ENCODE measurements around the gene RET.
A peak's percentile ranks its signal among the peaks of the same experiment; 100 is the strongest.

RET gene

DNA sequence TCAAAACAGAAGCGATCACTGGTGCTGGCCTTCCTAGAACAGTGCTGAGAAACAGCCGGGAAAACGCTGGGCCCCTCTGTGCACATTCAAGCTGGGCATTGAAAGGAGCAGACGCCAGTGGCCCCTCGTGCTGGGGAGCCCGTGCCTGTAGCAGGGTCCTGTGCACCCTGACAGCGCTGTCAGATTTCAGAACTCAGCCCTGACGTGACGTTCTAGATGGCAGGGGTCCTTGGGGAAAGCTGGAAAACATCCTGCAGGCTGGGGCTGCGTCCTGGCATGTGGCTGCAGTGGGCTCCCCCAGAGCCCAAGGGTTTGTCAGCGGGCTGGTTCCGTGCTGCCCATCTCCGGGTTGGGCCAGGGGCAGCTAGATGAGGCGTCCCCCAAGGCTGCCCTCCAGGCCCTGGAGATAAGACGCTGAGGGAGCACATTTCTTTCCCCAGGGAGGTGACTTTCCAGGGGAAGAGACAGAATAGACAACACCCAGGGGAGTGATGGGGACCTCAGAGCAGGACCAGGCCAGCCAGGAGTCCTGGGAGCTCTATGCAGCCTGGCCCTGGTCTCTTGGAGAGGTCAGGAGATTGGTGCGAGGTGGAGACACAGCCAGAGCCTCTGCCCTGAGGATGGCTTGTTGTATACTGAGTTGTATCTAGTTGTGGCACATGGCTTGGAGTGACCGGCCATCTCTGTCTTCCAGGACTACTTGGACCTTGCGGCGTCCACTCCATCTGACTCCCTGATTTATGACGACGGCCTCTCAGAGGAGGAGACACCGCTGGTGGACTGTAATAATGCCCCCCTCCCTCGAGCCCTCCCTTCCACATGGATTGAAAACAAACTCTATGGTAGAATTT lies 49.2 kb downstream of the RET start:
- H3K27ac Mint-ChIP-seq, result no peak overlapping the region
- H3K27me3 Mint-ChIP-seq, result peaks cover 7% of the 10 kb centered on the region
- H3K36me3 Mint-ChIP-seq, result no peaks in the 10 kb centered on the region
- no peaks in the 10 kb centered on the region for H3K9me3 Mint-ChIP-seq
- peak; percentile 14 for DNase-seq
- no peak overlapping the region for H3K4me3 Mint-ChIP-seq
- CTCF ChIA-PET, result no interaction called here
- H3K4me1 Mint-ChIP-seq, result peaks cover 66% of the 10 kb centered on the region

DNA sequence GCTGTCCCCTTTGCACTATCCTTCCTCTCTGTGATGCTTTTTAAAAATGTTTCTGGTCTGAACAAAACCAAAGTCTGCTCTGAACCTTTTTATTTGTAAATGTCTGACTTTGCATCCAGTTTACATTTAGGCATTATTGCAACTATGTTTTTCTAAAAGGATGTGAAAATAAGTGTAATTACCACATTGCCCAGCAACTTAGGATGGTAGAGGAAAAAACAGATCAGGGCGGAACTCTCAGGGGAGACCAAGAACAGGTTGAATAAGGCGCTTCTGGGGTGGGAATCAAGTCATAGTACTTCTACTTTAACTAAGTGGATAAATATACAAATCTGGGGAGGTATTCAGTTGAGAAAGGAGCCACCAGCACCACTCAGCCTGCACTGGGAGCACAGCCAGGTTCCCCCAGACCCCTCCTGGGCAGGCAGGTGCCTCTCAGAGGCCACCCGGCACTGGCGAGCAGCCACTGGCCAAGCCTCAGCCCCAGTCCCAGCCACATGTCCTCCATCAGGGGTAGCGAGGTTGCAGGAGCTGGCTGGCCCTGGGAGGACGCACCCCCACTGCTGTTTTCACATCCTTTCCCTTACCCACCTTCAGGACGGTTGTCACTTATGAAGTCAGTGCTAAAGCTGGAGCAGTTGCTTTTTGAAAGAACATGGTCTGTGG lies 50.0 kb downstream of the RET start:
- DNase-seq, result peak; percentile 15
- CTCF ChIA-PET, result no interaction called here

DNA sequence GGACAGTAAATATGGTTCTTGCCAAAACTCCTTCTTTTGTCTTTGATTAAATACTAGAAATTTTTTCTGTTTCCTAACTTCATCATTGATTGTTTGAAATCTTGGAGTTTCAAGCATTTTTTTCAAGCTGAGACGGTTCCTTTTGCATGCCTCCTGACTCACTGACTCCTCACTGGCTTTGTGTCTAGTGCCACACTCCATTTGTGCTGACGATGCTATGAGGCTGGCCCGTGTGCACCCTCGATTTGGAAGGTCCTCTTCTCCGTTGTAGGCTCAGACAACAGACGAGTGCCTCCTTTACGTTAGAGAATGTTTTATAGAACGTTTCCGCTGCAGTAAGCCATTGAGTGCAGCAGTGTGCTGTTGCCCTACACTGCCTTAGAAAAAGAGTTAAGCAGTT lies 50.6 kb downstream of the RET start:
- H3K4me1 Mint-ChIP-seq, result peaks cover 53% of the 10 kb centered on the region
- no peak overlapping the region for H3K27ac Mint-ChIP-seq
- H3K27me3 Mint-ChIP-seq, result peaks cover 15% of the 10 kb centered on the region
- no peak overlapping the region for H3K4me3 Mint-ChIP-seq
- CTCF ChIA-PET, result no interaction called here
- no peaks in the 10 kb centered on the region for H3K36me3 Mint-ChIP-seq
- no peaks in the 10 kb centered on the region for H3K9me3 Mint-ChIP-seq
- peak; percentile 5 for DNase-seq

More for the DNA sequence above, 50.0 kb downstream of the RET start:
- Mint-ChIP-seq H3K27ac (no peak overlapping the region), H3K4me3 (no peak overlapping the region), H3K36me3 (no peaks in the 10 kb centered on the region), H3K27me3 (peaks cover 9% of the 10 kb centered on the region), H3K4me1 (peaks cover 59% of the 10 kb centered on the region), H3K9me3 (no peaks in the 10 kb centered on the region)

DNA sequence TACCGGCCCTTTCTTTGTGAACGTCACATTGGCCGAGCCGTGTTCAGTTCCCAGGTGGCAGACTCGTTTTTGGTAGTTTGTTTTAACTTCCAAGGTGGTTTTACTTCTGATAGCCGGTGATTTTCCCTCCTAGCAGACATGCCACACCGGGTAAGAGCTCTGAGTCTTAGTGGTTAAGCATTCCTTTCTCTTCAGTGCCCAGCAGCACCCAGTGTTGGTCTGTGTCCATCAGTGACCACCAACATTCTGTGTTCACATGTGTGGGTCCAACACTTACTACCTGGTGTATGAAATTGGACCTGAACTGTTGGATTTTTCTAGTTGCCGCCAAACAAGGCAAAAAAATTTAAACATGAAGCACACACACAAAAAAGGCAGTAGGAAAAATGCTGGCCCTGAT lies 51.5 kb downstream of the RET start:
- DNase-seq, result peak; percentile 8
- H3K36me3 Mint-ChIP-seq, result no peaks in the 10 kb centered on the region

DNA sequence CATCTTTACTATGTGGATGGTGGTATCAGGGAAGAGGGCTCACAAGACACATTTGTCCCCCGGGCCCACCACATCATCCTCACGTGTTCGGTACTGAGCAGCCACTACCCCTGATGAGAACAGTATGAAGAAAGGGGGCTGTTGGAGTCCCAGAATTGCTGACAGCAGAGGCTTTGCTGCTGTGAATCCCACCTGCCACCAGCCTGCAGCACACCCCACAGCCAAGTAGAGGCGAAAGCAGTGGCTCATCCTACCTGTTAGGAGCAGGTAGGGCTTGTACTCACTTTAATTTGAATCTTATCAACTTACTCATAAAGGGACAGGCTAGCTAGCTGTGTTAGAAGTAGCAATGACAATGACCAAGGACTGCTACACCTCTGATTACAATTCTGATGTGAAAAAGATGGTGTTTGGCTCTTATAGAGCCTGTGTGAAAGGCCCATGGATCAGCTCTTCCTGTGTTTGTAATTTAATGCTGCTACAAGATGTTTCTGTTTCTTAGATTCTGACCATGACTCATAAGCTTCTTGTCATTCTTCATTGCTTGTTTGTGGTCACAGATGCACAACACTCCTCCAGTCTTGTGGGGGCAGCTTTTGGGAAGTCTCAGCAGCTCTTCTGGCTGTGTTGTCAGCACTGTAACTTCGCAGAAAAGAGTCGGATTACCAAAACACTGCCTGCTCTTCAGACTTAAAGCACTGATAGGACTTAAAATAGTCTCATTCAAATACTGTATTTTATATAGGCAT lies 52.3 kb downstream of the RET start:
- H3K4me3 Mint-ChIP-seq, result no peak overlapping the region
- no peaks in the 10 kb centered on the region for H3K36me3 Mint-ChIP-seq
- CTCF ChIA-PET, result interaction anchor here (0.5 to 1.6 kb wide), 7 partner anchors 8 to 76 kb away, joined by 3 to 8 read pairs (median 5); partner anchors contain the start of gene CSGALNACT2
- H3K4me1 Mint-ChIP-seq, result peaks cover 53% of the 10 kb centered on the region
- H3K9me3 Mint-ChIP-seq, result no peaks in the 10 kb centered on the region
- H3K27ac Mint-ChIP-seq, result peak overlapping the region; percentile 69
- peak; percentile 52 for DNase-seq
- H3K27me3 Mint-ChIP-seq, result peaks cover 15% of the 10 kb centered on the region

More for the DNA sequence above, 51.5 kb downstream of the RET start:
- CTCF ChIA-PET, result no interaction called here
- no peaks in the 10 kb centered on the region for H3K9me3 Mint-ChIP-seq
- peaks cover 15% of the 10 kb centered on the region for H3K27me3 Mint-ChIP-seq
- H3K27ac Mint-ChIP-seq, result peak overlapping the region; percentile 69
- H3K4me3 Mint-ChIP-seq, result no peak overlapping the region
- H3K4me1 Mint-ChIP-seq, result peaks cover 54% of the 10 kb centered on the region

DNA sequence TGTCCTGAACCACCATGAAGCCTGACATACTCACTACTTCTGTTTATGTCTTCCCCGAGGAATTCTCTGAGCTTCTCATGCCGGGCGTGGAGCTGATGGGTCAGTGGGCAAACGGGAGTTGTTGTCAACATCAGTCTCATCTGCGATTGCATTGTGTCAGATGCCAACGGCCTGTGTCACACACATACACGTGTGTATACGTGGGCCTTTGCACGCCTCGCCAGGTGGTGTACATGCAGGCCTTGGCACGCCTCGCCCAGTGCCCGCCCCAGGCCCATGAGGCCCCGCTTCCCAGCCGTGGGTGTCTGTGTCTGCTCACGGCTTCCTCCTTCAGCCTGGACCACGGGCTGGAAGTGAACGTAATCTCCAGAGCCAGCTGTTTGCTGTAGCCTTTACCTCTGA lies 53.9 kb downstream of the RET start:
- CTCF ChIA-PET, result interaction anchor here (0.9 kb wide), 1 partner anchor 75 kb away, joined by 3 read pairs; no protein-coding TSS in a partner anchor
- Mint-ChIP-seq H3K27me3 (peaks cover 9% of the 10 kb centered on the region), H3K27ac (no peak overlapping the region), H3K4me1 (peaks cover 63% of the 10 kb centered on the region), H3K36me3 (peaks cover 3% of the 10 kb centered on the region), H3K9me3 (no peaks in the 10 kb centered on the region), H3K4me3 (no peak overlapping the region)
- no peak for DNase-seq

DNA sequence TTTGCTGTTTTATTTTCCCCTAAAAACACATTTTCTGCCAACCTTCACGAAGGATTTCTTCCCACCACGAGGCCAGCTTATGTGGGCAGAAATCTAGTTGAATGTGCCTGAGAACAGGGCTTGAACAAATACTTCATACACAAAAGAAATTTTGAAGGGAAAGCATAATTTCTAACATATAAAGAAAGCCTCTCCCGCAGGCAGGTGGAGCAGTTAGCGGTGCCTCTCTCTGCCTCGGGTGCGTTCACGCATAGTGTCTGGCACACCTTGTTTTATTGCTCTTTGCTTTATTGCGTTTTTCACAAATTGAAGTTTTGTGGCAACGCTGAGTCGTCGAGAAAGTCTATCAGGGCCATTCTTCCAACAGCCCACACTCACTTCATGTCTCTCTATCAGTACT lies 54.4 kb downstream of the RET start:
- no peak for DNase-seq
- Mint-ChIP-seq H3K27me3 (peaks cover 9% of the 10 kb centered on the region), H3K9me3 (no peaks in the 10 kb centered on the region), H3K36me3 (peaks cover 8% of the 10 kb centered on the region), H3K27ac (no peak overlapping the region), H3K4me3 (no peak overlapping the region), H3K4me1 (peaks cover 66% of the 10 kb centered on the region)
- CTCF ChIA-PET, result interaction anchor here (1.6 kb wide), 1 partner anchor 10 kb away, joined by 6 read pairs; no protein-coding TSS in a partner anchor

DNA sequence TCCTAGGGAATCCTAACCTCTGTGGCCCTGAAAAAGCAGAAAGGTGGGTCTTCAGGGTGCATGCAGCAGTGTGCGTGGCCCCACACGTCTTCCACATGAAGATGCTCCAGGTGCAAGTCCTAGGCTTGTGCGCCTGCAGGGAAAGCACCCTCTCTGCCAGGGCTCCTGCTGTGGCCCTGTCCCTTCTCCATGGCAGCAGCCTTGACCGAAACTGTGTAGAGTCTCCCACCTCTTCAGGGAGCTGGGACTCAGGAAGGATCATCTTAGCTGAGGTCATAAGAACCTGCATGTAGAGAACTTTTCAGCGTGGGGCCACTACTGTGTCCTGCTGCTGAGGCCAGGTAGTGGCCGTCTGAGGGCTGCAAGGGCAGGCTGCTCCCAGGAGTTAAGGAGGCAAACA lies 55.0 kb downstream of the RET start:
- Mint-ChIP-seq H3K36me3 (peaks cover 12% of the 10 kb centered on the region), H3K9me3 (no peaks in the 10 kb centered on the region), H3K27ac (no peak overlapping the region), H3K27me3 (peaks cover 9% of the 10 kb centered on the region), H3K4me3 (no peak overlapping the region), H3K4me1 (peaks cover 66% of the 10 kb centered on the region)
- CTCF ChIA-PET, result interaction anchor here (1.6 kb wide), 1 partner anchor 11 kb away, joined by 6 read pairs; no protein-coding TSS in a partner anchor
- no peak for DNase-seq

DNA sequence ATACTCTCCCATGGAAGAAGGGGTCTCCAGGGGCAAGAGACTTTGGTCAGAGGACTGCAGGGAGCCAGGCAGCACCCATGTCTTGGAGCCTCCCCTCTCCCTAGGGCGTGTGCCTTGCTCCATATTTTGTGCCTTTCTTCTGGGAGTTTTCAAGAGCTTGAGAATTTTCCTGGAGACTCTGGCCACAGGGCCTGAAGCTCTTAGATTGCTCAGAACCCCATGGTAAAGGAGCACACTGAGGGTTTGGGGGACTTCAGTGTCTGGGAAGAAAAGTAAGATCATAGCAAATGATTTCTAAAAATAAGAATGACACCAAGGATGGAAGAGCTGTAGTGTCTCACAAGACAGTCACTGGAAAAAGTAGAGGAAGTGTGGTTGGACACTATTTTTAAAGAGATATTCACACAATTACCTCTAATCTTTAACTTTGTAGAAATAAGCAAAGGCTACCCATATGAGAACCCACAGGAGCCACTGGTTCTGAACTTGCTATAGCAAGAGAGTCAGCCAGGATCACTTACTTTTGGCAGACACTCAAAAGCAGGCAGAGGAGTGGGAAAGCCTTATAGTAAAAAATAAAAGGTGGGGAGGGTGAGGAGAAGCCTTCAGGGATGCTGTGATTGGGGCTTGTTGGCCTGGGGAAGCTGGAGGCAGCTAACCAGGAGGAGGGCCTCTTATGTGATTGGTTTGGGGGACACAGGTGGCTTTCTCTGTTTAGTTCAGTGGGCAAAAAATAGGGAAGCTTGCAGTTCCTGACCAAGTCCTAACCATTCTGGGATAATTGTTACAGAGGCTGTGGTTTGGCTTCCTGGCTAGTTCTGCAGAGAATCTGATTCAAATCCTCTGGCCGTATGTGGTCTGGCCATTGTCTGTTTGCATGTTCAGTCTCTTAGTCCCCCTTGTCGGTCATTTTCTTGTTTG lies 56.3 kb downstream of the RET start:
- peaks cover 9% of the 10 kb centered on the region for H3K27me3 Mint-ChIP-seq
- DNase-seq, result no peak
- H3K36me3 Mint-ChIP-seq, result peaks cover 12% of the 10 kb centered on the region
- CTCF ChIA-PET, result interaction anchor here (1.6 kb wide), 1 partner anchor 12 kb away, joined by 6 read pairs; no protein-coding TSS in a partner anchor
- H3K9me3 Mint-ChIP-seq, result no peaks in the 10 kb centered on the region
- H3K4me3 Mint-ChIP-seq, result no peak overlapping the region
- H3K4me1 Mint-ChIP-seq, result peaks cover 57% of the 10 kb centered on the region
- no peak overlapping the region for H3K27ac Mint-ChIP-seq

DNA sequence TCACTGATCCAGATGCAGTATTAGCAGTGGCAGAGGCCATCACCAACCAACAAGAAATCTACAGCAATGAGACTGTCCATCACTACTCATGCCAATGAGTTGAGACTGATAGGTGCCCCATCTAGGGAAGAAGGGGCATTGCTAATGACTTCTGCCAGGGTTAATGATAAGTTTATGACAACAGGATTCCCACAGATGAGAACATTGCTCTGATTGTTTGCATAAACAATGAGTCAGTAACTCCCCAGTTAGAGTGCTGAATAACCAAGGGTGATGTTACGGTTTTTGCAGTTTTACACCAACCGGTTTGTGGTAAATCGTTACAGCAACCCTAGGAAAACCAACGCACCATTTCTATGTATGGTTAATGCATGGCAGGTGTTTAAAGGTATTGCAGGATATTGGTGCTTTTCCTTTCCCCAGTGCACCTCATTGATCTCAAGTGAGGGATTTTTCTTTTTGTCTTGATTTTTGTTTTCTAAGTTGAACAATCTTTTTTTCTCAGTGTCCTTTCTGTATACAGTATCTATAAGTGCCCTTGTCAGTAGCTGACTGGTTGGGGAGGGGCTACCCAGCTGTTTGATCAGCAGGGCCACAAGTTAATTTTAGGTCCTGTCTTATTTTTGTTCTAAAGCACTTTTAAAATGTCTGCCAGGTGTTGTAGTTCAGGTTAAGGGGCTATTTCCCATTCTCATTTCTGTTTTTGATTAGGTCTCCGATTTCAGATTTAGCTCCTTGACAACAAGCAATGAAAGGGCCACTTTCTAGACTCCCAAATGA lies 57.4 kb downstream of the RET start:
- Mint-ChIP-seq H3K9me3 (no peaks in the 10 kb centered on the region), H3K27ac (no peak overlapping the region), H3K27me3 (peaks cover 9% of the 10 kb centered on the region), H3K4me3 (no peak overlapping the region), H3K4me1 (peaks cover 50% of the 10 kb centered on the region), H3K36me3 (peaks cover 19% of the 10 kb centered on the region)
- DNase-seq, result no peak
- CTCF ChIA-PET, result no interaction called here

DNA sequence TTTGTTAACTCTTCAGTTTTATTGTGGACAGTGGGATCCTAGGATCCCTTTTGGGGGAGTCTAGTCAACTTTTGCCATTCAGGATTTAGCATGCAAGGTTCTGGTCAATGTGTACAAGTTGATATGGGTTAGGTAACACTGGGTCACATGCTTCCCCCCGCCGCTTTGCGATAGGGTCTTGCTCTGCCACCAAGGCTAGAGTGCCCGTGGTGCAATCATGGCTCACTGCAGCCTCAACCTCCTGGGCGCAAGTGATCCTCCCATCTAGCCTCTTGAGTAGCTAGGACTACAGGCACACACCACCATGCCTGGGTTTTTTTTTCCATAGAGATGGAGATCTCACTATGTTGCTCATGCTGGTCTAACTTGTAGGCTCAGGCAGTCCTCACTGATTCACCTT lies 58.2 kb downstream of the RET start:
- Mint-ChIP-seq H3K9me3 (no peaks in the 10 kb centered on the region), H3K36me3 (peaks cover 22% of the 10 kb centered on the region), H3K4me1 (peaks cover 53% of the 10 kb centered on the region), H3K27me3 (peaks cover 9% of the 10 kb centered on the region), H3K4me3 (no peak overlapping the region), H3K27ac (no peak overlapping the region)
- DNase-seq, result no peak
- CTCF ChIA-PET, result no interaction called here

DNA sequence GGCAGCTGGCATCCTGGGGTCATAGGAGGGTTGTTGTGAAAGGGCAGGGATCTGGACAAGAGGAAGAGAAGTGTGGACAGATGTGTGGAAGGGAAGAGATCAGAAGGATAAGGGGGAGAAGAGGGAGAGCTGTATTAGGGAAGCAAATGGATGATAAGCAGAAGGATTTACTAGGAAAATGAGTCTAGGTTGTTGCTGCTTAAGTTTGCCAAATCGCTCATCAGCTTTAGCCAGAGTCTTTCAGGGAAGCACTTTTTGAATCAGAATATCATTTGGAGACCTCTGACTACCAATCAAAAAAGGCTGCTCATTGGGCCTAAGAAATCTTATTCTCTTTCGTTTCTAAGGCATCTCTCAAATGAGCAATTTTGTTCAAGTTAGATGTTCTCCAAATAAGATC lies 58.8 kb downstream of the RET start:
- H3K27ac Mint-ChIP-seq, result no peak overlapping the region
- peaks cover 54% of the 10 kb centered on the region for H3K4me1 Mint-ChIP-seq
- H3K27me3 Mint-ChIP-seq, result peaks cover 9% of the 10 kb centered on the region
- CTCF ChIA-PET, result no interaction called here
- peaks cover 24% of the 10 kb centered on the region for H3K36me3 Mint-ChIP-seq
- H3K9me3 Mint-ChIP-seq, result no peaks in the 10 kb centered on the region
- no peak for DNase-seq
- peak overlapping the region; percentile 91 for H3K4me3 Mint-ChIP-seq

DNA sequence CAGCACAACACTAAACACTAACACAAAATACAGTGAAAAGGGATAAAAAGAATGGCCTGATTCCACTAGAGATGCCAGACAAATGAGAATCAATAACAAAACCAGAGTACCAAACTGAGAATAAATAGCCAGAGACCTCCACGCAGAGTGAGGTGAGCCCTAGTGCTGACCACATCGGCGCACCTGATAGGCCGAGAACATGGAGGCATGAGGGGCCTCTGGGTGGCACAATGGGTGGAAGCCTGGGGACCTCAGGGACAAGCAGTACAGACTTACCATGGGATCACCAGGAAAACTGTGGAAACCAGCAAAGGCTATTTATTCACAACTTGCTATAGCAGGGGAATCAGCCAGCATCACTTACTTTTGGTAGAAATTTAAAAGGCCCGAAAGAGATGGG lies 59.6 kb downstream of the RET start:
- CTCF ChIA-PET, result interaction anchor here (4.6 kb wide), 1 partner anchor 15 kb away, joined by 32 read pairs; no protein-coding TSS in a partner anchor
- Mint-ChIP-seq H3K9me3 (no peaks in the 10 kb centered on the region), H3K27ac (peak overlapping the region; percentile 92), H3K27me3 (peaks cover 9% of the 10 kb centered on the region), H3K4me1 (peaks cover 57% of the 10 kb centered on the region), H3K36me3 (peaks cover 25% of the 10 kb centered on the region), H3K4me3 (peak overlapping the region; percentile 91)
- no peak for DNase-seq
